Uterus (tissue), 2 donors: Measurements from ENCODE around the gene FAM240A.

Source experiments
- CTCF ChIP-seq, 4 experiments: fragments of 200-600 bp in 2 of 4; fragments of 450-650 bp in 2 of 4; sonication (generic) in 2 of 4; IDR thresholded peaks; one replicate each; pipeline ENCODE4 v1.5.1; 2016 to 2019; ENCODE audit warnings: antibody characterized with exemption in 4 of 4, mild to moderate bottlenecking in 2 of 4, moderate library complexity in 1 of 4
- POLR2A ChIP-seq, 2 donors: fragments of 450-650 bp; IDR thresholded peaks; one replicate each; pipeline ENCODE4 v1.6.1; 2016; ENCODE audit warnings: antibody characterized with exemption in 2 of 2, mild to moderate bottlenecking in 1 of 2, moderate library complexity in 1 of 2

- TF ChIP-seq CTCF (IDR thresholded peaks at IDR 0.05) (no peak), POLR2A (IDR thresholded peaks at IDR 0.05) (no peak)
Observed at GRCh38 chr3:46579756-46580286, 32.5 kb upstream of the FAM240A start.
